Natural killer cell (primary cell): Measurements from ENCODE around the gene ABCA2. TPM values are rescaled to one million over a fixed set of nuclear protein-coding genes. Genes with fewer than 3 reads are reported as not detected.

Source experiments
- ATAC-seq, 3 donors: fragments of 150-1000 bp in 2 of 3; fragments of 200-7000 bp in 1 of 3; cut with Tn5 transposase; 1 replicate in 1 of 3; 2 replicates in 2 of 3; pipeline ENCODE4 v1.10.0; 2021; ENCODE audit warnings: mild to moderate bottlenecking in 2 of 3, moderate library complexity in 2 of 3
- DNase-seq, 2 donors: peaks; one replicate each; pipeline versions ENCODE4 v3.0.0 to v3.0.0-alpha.2; 2013 to 2021; ENCODE audit warnings: mixed read lengths in 1 of 2
- H3K27ac ChIP-seq: one replicate; pipeline ENCODE4 v1.5.1; 2013; ENCODE audit warnings: mild to moderate bottlenecking, low read length
- H3K27me3 ChIP-seq: one replicate; pipeline ENCODE4 v1.6.1; 2013; ENCODE audit warnings: low read length; ENCODE audit not compliant: control insufficient read depth, insufficient read depth
- H3K36me3 ChIP-seq: one replicate; pipeline ENCODE4 v1.6.1; 2013; ENCODE audit warnings: low read length; ENCODE audit not compliant: control insufficient read depth, insufficient read depth
- H3K4me1 ChIP-seq: one replicate; pipeline ENCODE4 v1.6.1; 2013; ENCODE audit warnings: low read length; ENCODE audit not compliant: control insufficient read depth, insufficient read depth
- H3K4me3 ChIP-seq: one replicate; pipeline ENCODE4 v1.5.1; 2013; ENCODE audit warnings: low read length
- H3K9me3 ChIP-seq: one replicate; pipeline ENCODE4 v1.6.1; 2013; ENCODE audit warnings: low read length; ENCODE audit not compliant: control insufficient read depth, insufficient read depth
- H3K27ac Mint-ChIP-seq, 2 donors: one replicate each; pipeline ENCODE4 v1.8.0; 2022; ENCODE audit warnings: mild to moderate bottlenecking in 2 of 2, mixed read lengths in 2 of 2, moderate library complexity in 1 of 2
- H3K27me3 Mint-ChIP-seq, 2 donors: one replicate each; pipeline ENCODE4 v1.8.0; 2022; ENCODE audit warnings: low read depth in 2 of 2, mixed read lengths in 2 of 2
- H3K36me3 Mint-ChIP-seq: one replicate; pipeline ENCODE4 v1.8.0; 2022; ENCODE audit warnings: mixed read lengths
- H3K4me1 Mint-ChIP-seq, 2 donors: one replicate each; pipeline ENCODE4 v1.8.0; 2022; ENCODE audit warnings: mixed read lengths in 2 of 2
- H3K4me3 Mint-ChIP-seq: one replicate; pipeline ENCODE4 v1.8.0; 2022; ENCODE audit warnings: mild to moderate bottlenecking, moderate library complexity, mixed read lengths
- H3K9me3 Mint-ChIP-seq, 2 donors: one replicate each; pipeline ENCODE4 v1.8.0; 2022; ENCODE audit warnings: mixed read lengths in 2 of 2
- WGBS: methylation state at CpG from one replicate; pipeline ENCODE4 v1.1.7; 2013; ENCODE audit warnings: missing lambda C conversion rate; ENCODE audit not compliant: insufficient coverage; 5-methylcytosine and 5-hydroxymethylcytosine counted together
- intact Hi-C: fragments of 100-400 bp; cut with micrococcal nuclease; formaldehyde crosslinking; loops from one replicate; pipeline ENCODE4 v1.14.2; 2022
- total RNA-seq, 4 donors: library from RNA; stranded (reverse); fragments of 120-200 nt in 1 of 4; gene quantifications; one replicate each; pipeline versions ENCODE4 v1.2.3 to v1.2.4, GENCODE V29; 2013 to 2022
- TF ChIP-seq, protein P1 (sequence below): fragments of 200-600 bp; IDR thresholded peaks from one replicate; pipeline ENCODE4 v1.8.0; 2022; ENCODE audit warnings: antibody characterized with exemption

ABCA2 gene
- total RNA-seq, 3 donors from 2014 or later (not counting 1 experiment from before 2014, with no cell fraction given) = 356 to 416 (median 357) TPM

GRCh38 chr9:136971746-136972145 lies 56.3 kb downstream of the ABCA2 start:
- WGBS = 85% methylated on average over 14 of the region's 14 CpGs
- Histone ChIP-seq H3K4me3 (no peak overlapping the region), H3K9me3 (no peaks in the 10 kb centered on the region), H3K27me3 (no peaks in the 10 kb centered on the region), H3K27ac (no peak overlapping the region), H3K36me3 (no peaks in the 10 kb centered on the region), H3K4me1 (peaks cover 46% of the 10 kb centered on the region)
- ATAC-seq (no peak), DNase-seq (no peak)
- TF ChIP-seq, protein P1, sequence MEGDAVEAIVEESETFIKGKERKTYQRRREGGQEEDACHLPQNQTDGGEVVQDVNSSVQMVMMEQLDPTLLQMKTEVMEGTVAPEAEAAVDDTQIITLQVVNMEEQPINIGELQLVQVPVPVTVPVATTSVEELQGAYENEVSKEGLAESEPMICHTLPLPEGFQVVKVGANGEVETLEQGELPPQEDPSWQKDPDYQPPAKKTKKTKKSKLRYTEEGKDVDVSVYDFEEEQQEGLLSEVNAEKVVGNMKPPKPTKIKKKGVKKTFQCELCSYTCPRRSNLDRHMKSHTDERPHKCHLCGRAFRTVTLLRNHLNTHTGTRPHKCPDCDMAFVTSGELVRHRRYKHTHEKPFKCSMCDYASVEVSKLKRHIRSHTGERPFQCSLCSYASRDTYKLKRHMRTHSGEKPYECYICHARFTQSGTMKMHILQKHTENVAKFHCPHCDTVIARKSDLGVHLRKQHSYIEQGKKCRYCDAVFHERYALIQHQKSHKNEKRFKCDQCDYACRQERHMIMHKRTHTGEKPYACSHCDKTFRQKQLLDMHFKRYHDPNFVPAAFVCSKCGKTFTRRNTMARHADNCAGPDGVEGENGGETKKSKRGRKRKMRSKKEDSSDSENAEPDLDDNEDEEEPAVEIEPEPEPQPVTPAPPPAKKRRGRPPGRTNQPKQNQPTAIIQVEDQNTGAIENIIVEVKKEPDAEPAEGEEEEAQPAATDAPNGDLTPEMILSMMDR = no peak
- H3K36me3 Mint-ChIP-seq = no peaks in the 10 kb centered on the region
- intact Hi-C loops = no loop called here
- no peak overlapping the region for H3K27ac Mint-ChIP-seq
- peaks cover 6 to 34% of the 10 kb centered on the region in 2 donors for H3K4me1 Mint-ChIP-seq
- H3K9me3 Mint-ChIP-seq = no peaks in the 10 kb centered on the region
- no peaks in the 10 kb centered on the region for H3K27me3 Mint-ChIP-seq
- no peak overlapping the region for H3K4me3 Mint-ChIP-seq

DNA sequence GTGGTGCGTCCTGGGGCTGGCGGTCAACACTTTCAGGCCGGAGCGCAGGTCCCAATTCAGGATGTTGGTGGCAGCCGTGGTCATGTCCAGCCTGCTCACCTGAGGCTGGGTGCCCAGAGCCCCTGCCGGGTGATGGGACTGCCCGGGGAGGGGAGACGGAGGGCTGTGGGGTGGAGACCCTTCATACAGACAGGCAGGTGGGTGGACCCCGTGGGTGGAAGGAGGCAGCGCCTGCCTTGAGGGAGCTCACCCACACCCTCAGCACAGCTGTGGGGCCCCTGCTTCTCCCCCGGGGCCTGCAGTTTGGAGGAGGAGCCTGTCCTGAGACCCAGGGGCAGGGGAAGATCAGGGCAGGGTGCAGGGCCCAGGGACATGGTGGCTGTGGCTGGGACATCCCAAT lies 57.7 kb downstream of the ABCA2 start:
- H3K27ac Mint-ChIP-seq = no peak overlapping the region

GRCh38 chr9:136969774-136970173 lies 58.3 kb downstream of the ABCA2 start:
- Histone ChIP-seq H3K9me3 (no peaks in the 10 kb centered on the region), H3K27ac (no peak overlapping the region), H3K27me3 (no peaks in the 10 kb centered on the region), H3K4me3 (no peak overlapping the region), H3K36me3 (no peaks in the 10 kb centered on the region), H3K4me1 (peaks cover 45% of the 10 kb centered on the region)
- H3K27me3 Mint-ChIP-seq = no peaks in the 10 kb centered on the region
- no peak overlapping the region for H3K4me3 Mint-ChIP-seq
- WGBS = 86% methylated on average over 4 of the region's 5 CpGs
- H3K9me3 Mint-ChIP-seq = no peaks in the 10 kb centered on the region
- DNase-seq (no peak), ATAC-seq (no peak)
- H3K36me3 Mint-ChIP-seq = no peaks in the 10 kb centered on the region
- no peak overlapping the region for H3K27ac Mint-ChIP-seq
- peaks cover 12 to 26% of the 10 kb centered on the region in 2 donors for H3K4me1 Mint-ChIP-seq
- intact Hi-C loops = no loop called here
- TF ChIP-seq, protein P1 = no peak

More for the DNA sequence above, 57.7 kb downstream of the ABCA2 start:
- 70% methylated on average over 11 of the region's 11 CpGs for WGBS
- Mint-ChIP-seq H3K4me1 (peaks cover 14 to 31% of the 10 kb centered on the region in 2 donors), H3K9me3 (no peaks in the 10 kb centered on the region), H3K36me3 (no peaks in the 10 kb centered on the region), H3K27me3 (no peaks in the 10 kb centered on the region), H3K4me3 (no peak overlapping the region)
- no peak for ATAC-seq
- H3K27me3 ChIP-seq = no peaks in the 10 kb centered on the region
- peaks cover 45% of the 10 kb centered on the region for H3K4me1 ChIP-seq
- H3K27ac ChIP-seq = no peak overlapping the region
- TF ChIP-seq, protein P1 = no peak
- intact Hi-C loops = no loop called here
- no peaks in the 10 kb centered on the region for H3K36me3 ChIP-seq
- no peak overlapping the region for H3K4me3 ChIP-seq
- no peak for DNase-seq
- H3K9me3 ChIP-seq = no peaks in the 10 kb centered on the region

- H3K36me3 ChIP-seq = no peaks in the 10 kb centered on the region
- DNase-seq (no peak), ATAC-seq (no peak)
- H3K4me3 ChIP-seq = no peak overlapping the region
- no peaks in the 10 kb centered on the region for H3K27me3 ChIP-seq
- Mint-ChIP-seq H3K4me1 (peaks cover 17 to 27% of the 10 kb centered on the region in 2 donors), H3K4me3 (no peak overlapping the region), H3K9me3 (no peaks in the 10 kb centered on the region), H3K27me3 (no peaks in the 10 kb centered on the region), H3K27ac (no peak overlapping the region), H3K36me3 (no peaks in the 10 kb centered on the region)
- H3K4me1 ChIP-seq = peaks cover 45% of the 10 kb centered on the region
- no peak overlapping the region for H3K27ac ChIP-seq
- TF ChIP-seq, protein P1 = no peak
- WGBS = 89% methylated on average over 17 of the region's 17 CpGs
- no peaks in the 10 kb centered on the region for H3K9me3 ChIP-seq
- intact Hi-C loops = no loop called here
These were observed 58.9 kb downstream of the ABCA2 start for GRCh38 chr9:136969150-136969549.
